Measurements from ENCODE around the gene AQP9.

AQP9 gene

DNA sequence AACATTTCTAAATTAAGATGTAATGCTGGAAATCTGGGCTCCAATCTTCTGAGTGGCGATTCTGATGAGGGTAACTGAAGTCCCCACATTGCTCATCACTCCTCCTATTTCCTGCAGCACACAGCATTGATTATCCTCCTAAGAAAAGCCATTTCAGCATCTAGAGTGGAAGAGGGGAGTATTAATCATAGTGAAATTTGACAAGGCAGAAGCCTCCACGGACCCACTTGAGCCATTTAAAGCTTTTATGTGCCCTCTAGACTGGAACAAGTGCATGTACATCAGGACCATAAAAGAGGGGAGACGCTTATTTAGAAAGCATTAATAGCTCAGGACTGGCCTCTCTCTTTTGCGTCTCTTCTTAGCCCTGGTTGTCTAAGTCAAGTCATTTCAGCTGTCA is 25.8 kb downstream of the AQP9 start:
- H3K4me3 ChIP-seq (ENCODE audit: low read depth, low read length), result no peak overlapping the region
- TF ChIP-seq, protein P1, sequence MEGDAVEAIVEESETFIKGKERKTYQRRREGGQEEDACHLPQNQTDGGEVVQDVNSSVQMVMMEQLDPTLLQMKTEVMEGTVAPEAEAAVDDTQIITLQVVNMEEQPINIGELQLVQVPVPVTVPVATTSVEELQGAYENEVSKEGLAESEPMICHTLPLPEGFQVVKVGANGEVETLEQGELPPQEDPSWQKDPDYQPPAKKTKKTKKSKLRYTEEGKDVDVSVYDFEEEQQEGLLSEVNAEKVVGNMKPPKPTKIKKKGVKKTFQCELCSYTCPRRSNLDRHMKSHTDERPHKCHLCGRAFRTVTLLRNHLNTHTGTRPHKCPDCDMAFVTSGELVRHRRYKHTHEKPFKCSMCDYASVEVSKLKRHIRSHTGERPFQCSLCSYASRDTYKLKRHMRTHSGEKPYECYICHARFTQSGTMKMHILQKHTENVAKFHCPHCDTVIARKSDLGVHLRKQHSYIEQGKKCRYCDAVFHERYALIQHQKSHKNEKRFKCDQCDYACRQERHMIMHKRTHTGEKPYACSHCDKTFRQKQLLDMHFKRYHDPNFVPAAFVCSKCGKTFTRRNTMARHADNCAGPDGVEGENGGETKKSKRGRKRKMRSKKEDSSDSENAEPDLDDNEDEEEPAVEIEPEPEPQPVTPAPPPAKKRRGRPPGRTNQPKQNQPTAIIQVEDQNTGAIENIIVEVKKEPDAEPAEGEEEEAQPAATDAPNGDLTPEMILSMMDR (IDR thresholded peaks at IDR 0.05; ENCODE audit: borderline replicate concordance, insufficient read depth, low read depth, low read length), result no peak

DNA sequence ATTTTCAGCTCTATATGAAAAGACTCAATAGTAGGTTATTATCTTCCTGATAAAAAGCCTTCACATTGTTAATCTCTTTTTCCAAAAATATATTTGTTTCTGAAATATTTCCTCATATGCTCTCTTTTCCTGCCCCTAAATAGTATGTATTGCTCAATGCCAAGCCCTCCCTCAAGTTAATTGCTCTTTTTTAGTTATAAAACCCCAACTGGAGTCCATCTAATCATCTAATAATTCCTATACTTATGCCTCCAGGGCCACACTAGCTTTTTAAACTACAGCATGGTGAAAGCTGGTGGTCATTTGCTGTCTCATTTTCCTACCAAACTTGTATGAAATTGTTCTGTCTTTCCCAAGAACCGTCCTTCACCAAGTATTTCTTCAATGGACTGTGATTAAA is 26.7 kb downstream of the AQP9 start:
- H3K4me3 ChIP-seq (ENCODE audit: low read depth, low read length), result no peak overlapping the region
- TF ChIP-seq, protein P1 (IDR thresholded peaks at IDR 0.05; ENCODE audit: borderline replicate concordance, insufficient read depth, low read depth, low read length), result no peak

DNA sequence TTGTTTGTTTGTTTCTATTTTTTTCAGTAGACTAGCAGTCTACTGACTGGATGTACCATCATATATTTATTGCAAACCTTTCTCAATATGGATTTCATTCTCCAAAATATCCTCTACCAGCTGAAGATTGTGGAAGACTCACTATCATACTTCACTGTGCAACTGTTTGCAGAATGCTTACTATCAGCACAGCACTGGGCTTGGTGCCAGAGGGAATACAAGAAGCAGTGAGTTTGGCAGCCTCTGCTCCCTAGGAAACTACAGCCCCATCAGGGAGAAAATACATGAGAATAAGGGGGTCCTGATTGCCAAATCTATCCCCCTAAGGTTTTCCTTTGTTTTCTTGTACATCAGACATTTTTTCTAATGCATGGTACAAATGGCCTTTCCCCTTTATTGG is 27.5 kb downstream of the AQP9 start:
- TF ChIP-seq, protein P1 (IDR thresholded peaks at IDR 0.05; ENCODE audit: borderline replicate concordance, insufficient read depth, low read depth, low read length), result no peak
- H3K4me3 ChIP-seq (ENCODE audit: low read depth, low read length), result no peak overlapping the region

DNA sequence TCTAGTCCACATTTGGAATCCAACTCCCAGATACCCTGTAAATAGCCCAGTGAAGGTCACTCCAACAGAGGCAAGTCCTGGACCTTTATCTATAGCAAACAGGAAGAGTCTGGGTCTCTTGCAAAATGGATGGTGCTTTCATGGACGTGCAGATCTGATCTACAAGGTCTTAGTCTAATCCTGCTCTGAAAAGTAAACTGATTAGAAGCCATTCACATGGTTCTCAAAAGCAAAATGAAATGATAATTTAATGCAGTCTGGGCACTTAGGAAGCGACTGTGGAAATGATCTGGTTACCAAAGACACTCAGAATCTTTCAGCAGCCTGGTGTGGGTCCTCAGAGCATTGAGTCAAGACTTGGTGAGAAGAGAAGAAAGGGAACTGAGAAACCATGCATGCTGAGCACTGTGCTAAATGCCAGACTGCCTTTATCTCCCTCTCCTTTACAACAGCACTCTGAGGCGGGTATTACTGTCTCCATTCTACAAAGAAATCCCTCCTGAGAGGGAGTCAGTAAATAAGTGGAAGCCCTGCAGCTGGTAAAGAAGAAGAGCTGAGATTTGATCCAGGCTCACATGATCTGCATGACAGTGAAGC is 29.0 kb downstream of the AQP9 start:
- no peak overlapping the region for H3K4me3 ChIP-seq (ENCODE audit: low read depth, low read length)
- TF ChIP-seq, protein P1 (IDR thresholded peaks at IDR 0.05; ENCODE audit: borderline replicate concordance, insufficient read depth, low read depth, low read length), result no peak

DNA sequence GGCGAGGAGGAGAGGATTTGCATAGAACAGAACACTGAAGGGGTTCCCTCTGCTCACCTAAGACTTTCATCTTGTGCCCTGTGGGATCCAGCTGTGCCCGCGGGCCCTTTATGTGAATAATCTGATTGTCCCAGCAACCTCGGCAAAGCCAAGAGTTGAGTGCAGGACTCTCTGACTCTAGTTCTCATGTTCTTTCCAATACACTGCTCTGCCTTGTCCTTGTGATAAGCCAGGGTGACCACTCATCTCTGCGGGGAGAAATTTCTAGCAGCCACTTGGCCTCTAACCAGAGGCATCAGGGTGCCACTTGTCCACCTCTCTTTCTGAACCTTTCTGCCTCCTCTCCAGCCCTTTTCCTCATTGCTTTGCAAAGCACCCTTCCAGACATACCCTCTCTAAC is 31.8 kb downstream of the AQP9 start:
- TF ChIP-seq, protein P1 (IDR thresholded peaks at IDR 0.05; ENCODE audit: borderline replicate concordance, insufficient read depth, low read depth, low read length), result no peak
- no peak overlapping the region for H3K4me3 ChIP-seq (ENCODE audit: low read depth, low read length)

DNA sequence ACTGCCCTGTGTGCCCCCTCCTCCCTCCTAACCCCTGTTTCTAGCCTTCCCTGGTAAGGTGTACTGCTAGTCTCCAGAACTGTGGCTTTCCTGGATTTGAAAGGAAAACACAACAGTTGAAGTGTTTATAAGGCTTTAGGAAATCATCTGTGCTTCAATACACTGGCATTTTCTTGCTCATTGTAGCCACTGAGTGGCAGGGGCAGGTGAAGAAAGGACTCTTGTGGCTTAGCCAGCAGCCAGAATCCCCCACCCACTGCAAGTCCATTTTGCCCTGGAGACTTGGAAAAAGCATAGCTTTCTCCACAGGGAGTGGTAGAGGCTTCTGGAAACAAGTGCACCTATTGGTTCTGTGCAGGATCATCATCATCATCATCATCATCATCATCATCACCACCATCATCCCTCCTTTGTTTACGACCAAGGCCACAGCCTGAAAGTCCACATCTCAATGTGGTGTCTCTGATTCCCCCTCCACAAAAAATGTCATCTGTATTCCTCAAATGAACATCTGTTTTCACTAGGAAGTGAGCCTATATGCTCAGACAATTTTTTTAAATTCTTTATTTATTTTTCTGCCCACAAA is 33.4 kb downstream of the AQP9 start:
- no peak overlapping the region for H3K4me3 ChIP-seq (ENCODE audit: low read depth, low read length)
- TF ChIP-seq, protein P1 (IDR thresholded peaks at IDR 0.05; ENCODE audit: borderline replicate concordance, insufficient read depth, low read depth, low read length), result no peak

DNA sequence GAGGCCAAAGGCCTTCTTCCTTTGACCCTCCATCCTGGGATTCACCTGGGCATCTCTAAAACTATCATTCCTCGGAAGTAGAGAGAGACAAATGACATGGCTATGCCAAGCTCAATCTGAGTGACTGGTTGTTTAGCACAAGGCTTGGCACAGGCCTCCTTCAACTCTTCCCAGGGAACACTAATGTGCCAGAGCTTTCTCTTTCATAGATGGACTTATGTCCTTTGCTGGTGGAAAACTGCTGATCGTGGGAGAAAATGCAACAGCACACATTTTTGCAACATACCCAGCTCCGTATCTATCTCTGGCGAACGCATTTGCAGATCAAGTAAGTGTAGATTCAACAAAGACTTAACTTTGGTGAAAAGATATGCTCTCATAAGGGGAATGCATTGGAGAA is 36.5 kb downstream of the AQP9 start:
- no peak overlapping the region for H3K4me3 ChIP-seq (ENCODE audit: low read depth, low read length)
- TF ChIP-seq, protein P1 (IDR thresholded peaks at IDR 0.05; ENCODE audit: borderline replicate concordance, insufficient read depth, low read depth, low read length), result no peak

Measured in GM12875 (cell line).